Measurements from ENCODE around the gene SLC26A1. TPM values are rescaled to one million over a fixed set of nuclear protein-coding genes. Genes with fewer than 3 reads are reported as not detected.

SLC26A1 gene
- total RNA-seq, 1 experiment from 2014 or later, result 0.09 TPM

GRCh38 chr4:965048-965765, 28.0 kb downstream of the SLC26A1 start:
- no peak overlapping the region for H3K27ac Mint-ChIP-seq

More at GRCh38 chr4:965048-965765, 28.0 kb downstream of the SLC26A1 start:
- Histone ChIP-seq H3K4me1 (ENCODE audit: insufficient read depth, low read length) (no peaks in the 10 kb centered on the region), H3K4ac (ENCODE audit: low read depth, low read length) (no peak overlapping the region), H2AFZ (ENCODE audit: low read length) (no peak overlapping the region), H2BK120ac (ENCODE audit: low read depth, low read length, poor library complexity, severe bottlenecking) (no peak overlapping the region), H3K27ac (ENCODE audit: insufficient read length, low read depth, low read length) (no peak overlapping the region), H3K9ac (ENCODE audit: extremely low read depth, insufficient read length, low read length) (no peak overlapping the region), H4K5ac (ENCODE audit: insufficient read length, low read depth, low read length) (no peak overlapping the region), H4K91ac (ENCODE audit: insufficient read length, low read depth, low read length) (no peak overlapping the region), H3K18ac (ENCODE audit: insufficient read length, low read depth, low read length) (no peak overlapping the region), H2BK12ac (ENCODE audit: insufficient read length, low read depth, low read length) (no peak overlapping the region), H4K20me1 (ENCODE audit: control insufficient read depth, insufficient read depth, insufficient read length) (no peaks in the 10 kb centered on the region), H4K8ac (replicated peaks; ENCODE audit: insufficient read length, low read depth, low read length) (no peak overlapping the region), H3K23ac (ENCODE audit: insufficient read length, low read depth, low read length) (no peak overlapping the region), H3T11ph (ENCODE audit: low read length) (no peak overlapping the region), H3K14ac (ENCODE audit: insufficient read depth, low read length) (no peak overlapping the region), H3K9me3 (ENCODE audit: control insufficient read depth, low read depth, low read length) (no peaks in the 10 kb centered on the region), H2BK5ac (ENCODE audit: insufficient read length, low read length) (no peak overlapping the region), H3K79me1 (ENCODE audit: insufficient read depth, low read depth, low read length, poor library complexity, severe bottlenecking) (no peaks in the 10 kb centered on the region), H3K4me2 (ENCODE audit: insufficient read depth, insufficient read length, low read length) (no peak overlapping the region), H3K79me2 (ENCODE audit: insufficient read depth, low read length) (no peaks in the 10 kb centered on the region), H2BK15ac (ENCODE audit: low read depth, low read length) (no peak overlapping the region), H3K23me2 (ENCODE audit: insufficient read length, low read depth, low read length, poor library complexity, severe bottlenecking) (no peaks in the 10 kb centered on the region), H2AK5ac (ENCODE audit: insufficient read length, low read length) (no peak overlapping the region), H3K27me3 (ENCODE audit: insufficient read depth, low read length) (no peaks in the 10 kb centered on the region; the same call in 1 of the 2 replicates), H2BK20ac (ENCODE audit: low read depth, low read length, poor library complexity, severe bottlenecking) (no peak overlapping the region), H3K56ac (ENCODE audit: insufficient read length, low read depth, low read length) (no peak overlapping the region)
- Mint-ChIP-seq H3K27me3 (ENCODE audit: low read depth) (no peaks in the 10 kb centered on the region), H3K4me1 (no peaks in the 10 kb centered on the region), H3K4me3 (no peak overlapping the region), H3K36me3 (ENCODE audit: insufficient read depth in 1 of 3, low read depth in 3 of 3) (no peaks in the 10 kb centered on the region), H3K9me3 (no peaks in the 10 kb centered on the region)
- no CpG with 5 or more reads among the region's 26 CpGs for WGBS (ENCODE audit: extremely low coverage, insufficient read length, low lambda C conversion rate)
- no peak for DNase-seq
- no peak for TF ChIP-seq CTCF (conservative IDR thresholded peaks at IDR 0.05)

Measured in H9 (cell line).